Endothelial cell of umbilical vein (primary cell): Measurements from ENCODE around the gene GMPPA. TPM values are rescaled to one million over a fixed set of nuclear protein-coding genes. Genes with fewer than 3 reads are reported as not detected.

Experiments
- BruUV-seq: library from RNA; stranded (reverse); fragments of 400-500 nt; replicated peaks from 2 replicates; lab custom pipeline; 2021; lab: Mats Ljungman, UMichigan
- CTCF ChIA-PET: fragments of 300-600, 350-600 bp; sonication (Branson Sonifier 250); formaldehyde crosslinking; loops from one replicate; lab custom pipeline; 2021; ENCODE audit warnings: antibody characterized with exemption, inconsistent platforms; lab: Charles Lee
- POLR2A ChIA-PET: fragments of 300-600, 350-600 bp; sonication (Branson Sonifier 250); formaldehyde crosslinking; loops from one replicate; lab custom pipeline; 2021; ENCODE audit warnings: antibody characterized with exemption, inconsistent platforms; lab: Charles Lee
- DNase-seq: peaks from one replicate; pipeline ENCODE4 v3.0.0-alpha.2; 2011; ENCODE audit warnings: low read depth, low spot score
- FAIRE-seq: peaks from 2 replicates; lab custom pipeline; 2011; peaks lifted over from hg19 to GRCh38; lab: Jason Lieb, UNC
- H2AFZ ChIP-seq: 2 replicates; pipeline ENCODE4 v1.6.0; 2012; ENCODE audit warnings: low read depth, low read length, control low read depth, inconsistent platforms
- H3K27ac ChIP-seq: 2 replicates; pipeline ENCODE4 v1.5.1; 2011; ENCODE audit warnings: low read depth, mild to moderate bottlenecking, control low read depth, low read length, moderate library complexity; ENCODE audit not compliant: insufficient read depth
- H3K27me3 ChIP-seq, 2 experiments: 2 replicates each; pipeline versions ENCODE4 v1.6.0 to v1.6.1; 2011; ENCODE audit warnings: low read length in 2 of 2, mixed read lengths in 1 of 2; ENCODE audit not compliant: control insufficient read depth in 2 of 2, insufficient read depth in 2 of 2
- H3K36me3 ChIP-seq, 2 experiments: 2 replicates in 1 of 2; 3 replicates in 1 of 2; pipeline ENCODE4 v1.5.1; 2011; ENCODE audit warnings: low read length in 2 of 2, mild to moderate bottlenecking in 1 of 2, moderate library complexity in 1 of 2; ENCODE audit not compliant: control insufficient read depth in 2 of 2, insufficient read depth in 2 of 2; ENCODE audit errors: extremely low read depth in 1 of 2
- H3K4me1 ChIP-seq: 3 replicates; pipeline ENCODE4 v1.5.1; 2011; ENCODE audit warnings: mild to moderate bottlenecking, low read length; ENCODE audit not compliant: control insufficient read depth, insufficient read depth; ENCODE audit errors: extremely low read depth
- H3K4me2 ChIP-seq: 2 replicates; pipeline ENCODE4 v1.6.1; 2011; ENCODE audit warnings: low read length, control low read depth, mixed read lengths; ENCODE audit not compliant: insufficient read depth
- H3K4me3 ChIP-seq, 3 experiments: fragments of 200-600 bp in 1 of 3; sonication (generic), shearing (Covaris generic) in 1 of 3; replicated peaks in 1 of 3; 2 replicates each; pipeline ENCODE4 v1.5.1; 2011 to 2016; ENCODE audit warnings: control low read depth in 3 of 3, low read length in 3 of 3, mild to moderate bottlenecking in 2 of 3, inconsistent platforms in 1 of 3, low read depth in 1 of 3, moderate library complexity in 1 of 3; ENCODE audit not compliant: insufficient read depth in 1 of 3
- H3K79me2 ChIP-seq: 2 replicates; pipeline ENCODE4 v1.6.0; 2012; ENCODE audit warnings: low read length, inconsistent platforms; ENCODE audit not compliant: control insufficient read depth, insufficient read depth
- H3K9ac ChIP-seq: replicated peaks from 2 replicates; pipeline ENCODE3; 2011; ENCODE audit warnings: low read length, control low read depth; ENCODE audit not compliant: insufficient read depth; ENCODE audit errors: extremely low read depth
- H3K9me1 ChIP-seq: replicated peaks from 3 replicates; pipeline ENCODE4 v1.6.0; 2011; ENCODE audit warnings: mild to moderate bottlenecking, low read length; ENCODE audit not compliant: control insufficient read depth, insufficient read depth; ENCODE audit errors: extremely low read depth
- H3K9me3 ChIP-seq: replicated peaks from 2 replicates; pipeline ENCODE4 v1.5.1; 2012; ENCODE audit warnings: low read length, inconsistent platforms; ENCODE audit not compliant: control insufficient read depth, insufficient read depth
- H4K20me1 ChIP-seq: replicated peaks from 2 replicates; pipeline ENCODE3; 2011; ENCODE audit warnings: mild to moderate bottlenecking, low read length; ENCODE audit not compliant: control insufficient read depth, insufficient read depth; ENCODE audit errors: extremely low read depth
- CTCF ChIP-seq, 2 donors: IDR thresholded peaks; 1 replicate in 1 of 2; 2 replicates in 1 of 2; pipeline ENCODE4 v1.5.1; 2011; ENCODE audit warnings: low read length in 2 of 2, mild to moderate bottlenecking in 2 of 2, moderate library complexity in 2 of 2, control low read depth in 1 of 2, inconsistent platforms in 1 of 2, low read depth in 1 of 2; ENCODE audit not compliant: insufficient read depth in 1 of 2; ENCODE audit errors: extremely low read depth in 1 of 2
- EZH2 ChIP-seq: IDR thresholded peaks from 2 replicates; pipeline ENCODE4 v1.6.1; 2012; ENCODE audit warnings: borderline replicate concordance, low read depth, mild to moderate bottlenecking, moderate library complexity, low read length, inconsistent platforms; ENCODE audit not compliant: severe bottlenecking
- FOS ChIP-seq: IDR thresholded peaks from 2 replicates; pipeline ENCODE4 v1.6.1; 2011; ENCODE audit warnings: mild to moderate bottlenecking, low read length, moderate library complexity, borderline replicate concordance; ENCODE audit not compliant: insufficient read depth
- GATA2 ChIP-seq: IDR thresholded peaks from 2 replicates; pipeline ENCODE4 v1.7.0; 2011; ENCODE audit warnings: low read depth, mild to moderate bottlenecking, moderate library complexity, mixed read lengths, low read length; ENCODE audit not compliant: insufficient read length, insufficient read depth
- JUN ChIP-seq: IDR thresholded peaks from 2 replicates; pipeline ENCODE4 v1.6.1; 2011; ENCODE audit warnings: borderline replicate concordance, low read depth; ENCODE audit not compliant: insufficient read length, insufficient read depth
- MAX ChIP-seq: IDR thresholded peaks from 2 replicates; pipeline ENCODE4 v1.6.1; 2011; ENCODE audit not compliant: insufficient read depth, insufficient read length
- MYC ChIP-seq: IDR thresholded peaks from one replicate; pipeline ENCODE4 v1.6.1; 2011; ENCODE audit warnings: mild to moderate bottlenecking, low read depth, low read length
- POLR2A ChIP-seq: IDR thresholded peaks from 2 replicates; pipeline ENCODE4 v1.6.1; 2012; ENCODE audit warnings: low read depth, mild to moderate bottlenecking, control low read depth, low read length
- POLR2AphosphoS5 ChIP-seq: IDR thresholded peaks from 2 replicates; pipeline ENCODE4 v1.6.1; 2012; ENCODE audit warnings: low read depth, mild to moderate bottlenecking, control low read depth, low read length, moderate library complexity; ENCODE audit not compliant: insufficient read depth
- dilution Hi-C: fragments of 300-500 bp; cut with MboI; formaldehyde crosslinking; loops from one replicate; pipeline ENCODE4 v1.15.0; 2019; ENCODE audit warnings: low sequenced_read_pairs; ENCODE audit not compliant: extremely low pct_ligation_motif_present
- intact Hi-C: fragments of 100-400 bp; cut with micrococcal nuclease; formaldehyde crosslinking; loops from one replicate; pipeline ENCODE4 v1.10.0; 2022
- polyA plus RNA-seq, 4 experiments: library from polyadenylated mRNA; depleted of rRNA in 3 of 4; stranded (reverse) in 3 of 4; unstranded in 1 of 4; fragments of >200 nt; gene quantifications; 2 replicates each; pipeline versions ENCODE4 v1.2.1 to v1.2.3, GENCODE V29; 2011 to 2012; ENCODE audit warnings: missing spikeins in 1 of 4
- total RNA-seq: library from RNA; stranded (reverse); gene quantifications from 2 replicates; pipeline ENCODE4 v1.2.3, GENCODE V29; 2021

Gene GMPPA
- total and polyA plus RNA-seq, 2 donors (not counting 3 experiments of a cell fraction or from before 2014, with no cell fraction given): 39.1 to 104 TPM

- Histone ChIP-seq H2AFZ (no peak overlapping the region), H3K79me2 (no peaks in the 10 kb centered on the region), H3K4me3 (no peak overlapping the region), H3K9me3 (no peaks in the 10 kb centered on the region), H3K9me1 (no peaks in the 10 kb centered on the region), H3K27ac (no peak overlapping the region), H4K20me1 (no peaks in the 10 kb centered on the region), H3K4me1 (no peaks in the 10 kb centered on the region), H3K9ac (no peak overlapping the region), H3K4me2 (no peak overlapping the region), H3K27me3 (no peaks in the 10 kb centered on the region), H3K36me3 (no peaks in the 10 kb centered on the region)
- no TSS peak for BruUV-seq
- ChIA-PET CTCF (interaction anchor here (1.5 to 2.1 kb wide), 5 partner anchors 14 to 68 kb away, joined by 3 to 25 read pairs (median 5); a partner anchor contains a TSS), POLR2A (no interaction called here)
- no peak for DNase-seq
- intact Hi-C loops: no loop called here
- dilution Hi-C loops: no loop called here
- TF ChIP-seq GATA2: no peak
- no peak for TF ChIP-seq EZH2
- TF ChIP-seq POLR2AphosphoS5: no peak
- no peak for TF ChIP-seq MAX
- no peak for TF ChIP-seq POLR2A
- TF ChIP-seq JUN: no peak
- no peak for TF ChIP-seq CTCF (IDR thresholded peaks at IDR 0.05; ENCODE audit: extremely low read depth in 1 of 2, insufficient read depth in 1 of 2, low read depth in 1 of 2, low read length in 2 of 2)
- TF ChIP-seq MYC: no peak
- TF ChIP-seq FOS: no peak
- no peak for FAIRE-seq
Measured at GRCh38 chr2:219461669-219462068, 37.0 kb upstream of the GMPPA start.
